ENCODE results near the gene TRAK2.
A peak's percentile ranks its signal among the peaks of the same experiment; 100 is the strongest.

The TRAK2 gene

DNA sequence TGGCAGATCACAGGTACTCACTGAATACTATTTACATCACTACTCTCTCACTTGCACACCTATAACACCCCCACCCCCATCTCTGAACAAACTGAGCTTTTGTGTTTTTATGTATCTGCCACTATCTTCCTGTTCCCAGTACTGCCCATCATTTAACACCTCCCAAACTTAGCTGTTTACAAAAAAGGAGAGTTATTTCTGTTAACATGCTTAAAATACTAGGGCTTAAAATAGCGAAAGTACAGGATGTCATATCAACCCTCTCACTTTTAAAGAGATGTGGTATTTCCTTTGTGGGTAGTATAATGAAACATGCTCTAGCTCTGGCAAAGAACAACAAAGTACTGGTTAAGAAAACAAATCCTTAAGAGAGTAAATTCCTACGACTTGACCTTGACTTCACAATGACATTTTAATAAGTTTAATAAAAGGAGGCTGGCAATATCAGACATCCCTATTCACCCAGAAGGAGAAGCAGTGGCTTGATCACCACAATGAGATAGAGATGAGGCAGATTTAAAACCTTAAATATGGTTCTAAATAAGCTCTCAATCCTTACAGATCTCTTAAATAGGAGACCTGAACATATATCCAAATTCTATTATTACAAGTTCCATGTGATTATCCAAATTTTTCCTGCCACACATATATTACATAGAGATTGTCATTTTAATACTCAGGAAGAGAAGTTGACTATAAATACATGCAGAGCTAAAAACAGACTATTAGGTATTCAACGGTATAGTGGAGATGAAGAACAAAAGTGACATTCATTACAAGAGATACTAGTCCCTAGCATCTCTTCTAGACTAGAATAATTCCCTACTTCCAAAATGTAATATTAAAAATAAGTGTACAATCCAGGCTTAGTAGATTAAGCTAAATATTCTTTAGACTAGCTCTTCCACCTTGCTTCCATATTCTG is 36.9 kb downstream of the TRAK2 start:
- peak overlapping the region; percentile 4; the same call in 1 of the 2 replicates for H3K4me3 ChIP-seq (replicated peaks; ENCODE audit: low read depth, low read length)
- TF ChIP-seq, protein P1, sequence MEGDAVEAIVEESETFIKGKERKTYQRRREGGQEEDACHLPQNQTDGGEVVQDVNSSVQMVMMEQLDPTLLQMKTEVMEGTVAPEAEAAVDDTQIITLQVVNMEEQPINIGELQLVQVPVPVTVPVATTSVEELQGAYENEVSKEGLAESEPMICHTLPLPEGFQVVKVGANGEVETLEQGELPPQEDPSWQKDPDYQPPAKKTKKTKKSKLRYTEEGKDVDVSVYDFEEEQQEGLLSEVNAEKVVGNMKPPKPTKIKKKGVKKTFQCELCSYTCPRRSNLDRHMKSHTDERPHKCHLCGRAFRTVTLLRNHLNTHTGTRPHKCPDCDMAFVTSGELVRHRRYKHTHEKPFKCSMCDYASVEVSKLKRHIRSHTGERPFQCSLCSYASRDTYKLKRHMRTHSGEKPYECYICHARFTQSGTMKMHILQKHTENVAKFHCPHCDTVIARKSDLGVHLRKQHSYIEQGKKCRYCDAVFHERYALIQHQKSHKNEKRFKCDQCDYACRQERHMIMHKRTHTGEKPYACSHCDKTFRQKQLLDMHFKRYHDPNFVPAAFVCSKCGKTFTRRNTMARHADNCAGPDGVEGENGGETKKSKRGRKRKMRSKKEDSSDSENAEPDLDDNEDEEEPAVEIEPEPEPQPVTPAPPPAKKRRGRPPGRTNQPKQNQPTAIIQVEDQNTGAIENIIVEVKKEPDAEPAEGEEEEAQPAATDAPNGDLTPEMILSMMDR (IDR thresholded peaks at IDR 0.05; ENCODE audit: insufficient read depth, low read length, poor library complexity, severe bottlenecking) = no peak
- H3K27me3 ChIP-seq (replicated peaks; ENCODE audit: control insufficient read depth, insufficient read depth, low read length) = no peaks in the 10 kb centered on the region
- no peaks in the 10 kb centered on the region for H3K36me3 ChIP-seq (ENCODE audit: control insufficient read depth, insufficient read depth, low read length)
- DNase-seq (ENCODE audit: extremely low read depth, insufficient read length) = peak; percentile 40

DNA sequence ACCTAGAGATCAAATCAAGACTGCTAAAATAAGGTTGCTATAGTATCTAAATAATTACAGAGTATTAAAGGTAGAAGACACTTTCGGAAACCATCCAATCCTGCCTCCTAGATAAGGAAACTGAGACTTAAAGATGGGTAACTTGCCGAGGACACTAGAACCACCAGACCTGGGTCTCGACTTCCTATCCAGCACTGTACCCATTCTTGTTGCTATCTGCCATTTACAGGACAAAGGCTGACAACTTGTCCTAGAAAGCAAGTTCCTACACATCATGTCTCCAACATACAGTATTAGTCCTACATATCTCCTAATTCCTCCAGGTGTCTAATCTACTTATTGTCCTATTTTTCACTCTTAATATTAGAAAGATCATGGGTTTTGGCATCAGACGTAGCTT is 37.7 kb downstream of the TRAK2 start:
- TF ChIP-seq, protein P1 (IDR thresholded peaks at IDR 0.05; ENCODE audit: insufficient read depth, low read length, poor library complexity, severe bottlenecking) = no peak
- DNase-seq (ENCODE audit: extremely low read depth, insufficient read length) = no peak
- Histone ChIP-seq H3K27me3 (replicated peaks; ENCODE audit: control insufficient read depth, insufficient read depth, low read length) (no peaks in the 10 kb centered on the region), H3K36me3 (ENCODE audit: control insufficient read depth, insufficient read depth, low read length) (no peaks in the 10 kb centered on the region), H3K4me3 (replicated peaks; ENCODE audit: low read depth, low read length) (no peak overlapping the region)

DNA sequence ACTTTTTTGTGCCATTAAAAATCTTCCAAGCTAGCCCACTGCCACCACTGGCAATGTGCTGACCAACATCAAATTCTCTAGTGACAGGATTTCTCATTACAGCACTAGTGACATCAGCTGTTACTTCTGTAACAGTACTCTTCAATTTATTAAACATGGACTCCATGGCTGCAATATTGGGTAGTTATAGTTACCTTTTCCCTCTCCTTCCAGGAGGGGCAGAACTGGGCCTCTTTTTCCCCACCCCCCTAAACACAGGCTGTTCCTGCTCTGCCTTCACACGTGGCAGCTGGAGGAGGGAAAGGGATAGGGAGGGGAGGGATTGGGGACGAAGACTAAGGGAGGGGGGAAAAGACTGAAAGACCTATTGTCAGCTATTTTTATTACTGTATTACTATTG is 38.1 kb downstream of the TRAK2 start:
- TF ChIP-seq, protein P1 (IDR thresholded peaks at IDR 0.05; ENCODE audit: insufficient read depth, low read length, poor library complexity, severe bottlenecking) = no peak
- no peaks in the 10 kb centered on the region for H3K27me3 ChIP-seq (replicated peaks; ENCODE audit: control insufficient read depth, insufficient read depth, low read length)
- no peak for DNase-seq (ENCODE audit: extremely low read depth, insufficient read length)
- no peaks in the 10 kb centered on the region for H3K36me3 ChIP-seq (ENCODE audit: control insufficient read depth, insufficient read depth, low read length)
- H3K4me3 ChIP-seq (replicated peaks; ENCODE audit: low read depth, low read length) = no peak overlapping the region

DNA sequence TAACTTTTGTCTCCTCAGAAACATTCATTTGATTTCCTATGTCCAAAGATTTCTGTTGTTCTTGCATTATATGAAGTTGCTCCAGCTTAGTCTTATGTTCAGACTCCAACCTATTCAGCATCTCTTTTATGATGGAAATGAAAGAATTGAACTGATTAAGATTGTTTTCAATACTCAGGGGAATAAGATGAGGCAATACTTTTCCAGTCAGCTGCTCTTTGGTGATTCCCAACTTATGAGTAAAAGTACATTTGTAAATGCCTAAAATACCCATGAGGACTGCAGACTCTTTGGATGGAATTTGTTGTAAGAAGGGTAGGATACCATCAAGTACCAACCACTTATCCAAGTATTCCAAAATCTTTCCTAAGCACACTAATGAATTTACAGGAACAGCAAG is 39.8 kb downstream of the TRAK2 start:
- DNase-seq (ENCODE audit: extremely low read depth, insufficient read length) = no peak
- H3K27me3 ChIP-seq (replicated peaks; ENCODE audit: control insufficient read depth, insufficient read depth, low read length) = no peaks in the 10 kb centered on the region
- no peaks in the 10 kb centered on the region for H3K36me3 ChIP-seq (ENCODE audit: control insufficient read depth, insufficient read depth, low read length)
- TF ChIP-seq, protein P1 (IDR thresholded peaks at IDR 0.05; ENCODE audit: insufficient read depth, low read length, poor library complexity, severe bottlenecking) = no peak
- H3K4me3 ChIP-seq (replicated peaks; ENCODE audit: low read depth, low read length) = no peak overlapping the region

DNA sequence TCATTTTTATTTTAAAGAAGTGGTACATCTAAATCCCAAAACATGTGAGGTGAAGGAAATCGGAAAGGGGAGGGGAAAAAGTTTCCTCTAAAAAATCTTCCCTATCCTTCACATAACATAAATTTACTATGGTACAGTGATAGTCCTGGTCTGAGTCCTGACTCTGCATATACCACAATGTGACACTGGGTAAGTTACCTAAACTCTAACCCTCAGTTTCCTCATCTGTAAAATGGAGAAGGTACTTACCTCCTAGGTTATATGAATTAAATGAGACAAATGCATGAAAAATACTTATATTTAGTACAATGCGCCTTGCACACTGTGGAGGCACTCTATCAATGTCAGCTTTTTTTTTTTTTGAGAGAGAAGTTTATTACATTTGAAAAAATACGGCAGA is 42.3 kb downstream of the TRAK2 start:
- Histone ChIP-seq H3K27me3 (replicated peaks; ENCODE audit: control insufficient read depth, insufficient read depth, low read length) (no peaks in the 10 kb centered on the region), H3K36me3 (ENCODE audit: control insufficient read depth, insufficient read depth, low read length) (no peaks in the 10 kb centered on the region), H3K4me3 (replicated peaks; ENCODE audit: low read depth, low read length) (no peak overlapping the region)
- DNase-seq (ENCODE audit: extremely low read depth, insufficient read length) = no peak
- TF ChIP-seq, protein P1 (IDR thresholded peaks at IDR 0.05; ENCODE audit: insufficient read depth, low read length, poor library complexity, severe bottlenecking) = no peak

All from GM06990 (cell line).